Dermis microvascular lymphatic vessel endothelial cell (primary cell): ENCODE data around the gene C2CD5. TPM values are rescaled to one million over a fixed set of nuclear protein-coding genes. Genes with fewer than 3 reads are reported as not detected.
"Not testable (repeated sequence)": the region's sequence is repeated elsewhere in the genome, so short reads cannot be mapped to it uniquely, and the experiment has no call there.

ENCODE experiments used
- DNase-seq, 2 donors: peaks; one replicate each; pipeline versions ENCODE4 v3.0.0 to v3.0.0-alpha.2; 2010; ENCODE audit warnings: low read depth in 2 of 2
- total RNA-seq: library from RNA; depleted of rRNA; stranded (reverse); fragments of >200 nt; gene quantifications from 2 replicates; pipeline ENCODE4 v1.2.1, GENCODE V29; 2014

C2CD5 gene
- total RNA-seq, 1 donor from 2014 or later, result 11.7 TPM

DNA sequence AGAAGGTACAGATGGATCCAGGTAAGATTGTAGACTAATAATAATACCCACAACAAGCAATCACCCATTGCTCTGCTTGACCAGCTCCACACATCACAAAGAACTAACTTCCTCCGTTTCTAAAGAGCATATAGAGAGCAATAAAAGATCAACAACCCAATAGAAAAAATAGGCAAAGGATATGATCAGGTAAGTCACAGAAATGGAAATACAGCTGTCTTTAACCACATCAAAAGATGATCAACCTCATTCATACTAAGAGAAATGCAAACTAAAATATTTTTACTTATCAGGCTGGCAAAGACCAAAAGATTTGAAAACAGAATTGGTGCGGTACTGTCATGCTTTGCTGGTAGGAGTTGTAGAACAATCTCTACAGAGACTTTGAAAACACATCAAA lies 8.9 kb downstream of the C2CD5 start:
- no peak for DNase-seq

DNA sequence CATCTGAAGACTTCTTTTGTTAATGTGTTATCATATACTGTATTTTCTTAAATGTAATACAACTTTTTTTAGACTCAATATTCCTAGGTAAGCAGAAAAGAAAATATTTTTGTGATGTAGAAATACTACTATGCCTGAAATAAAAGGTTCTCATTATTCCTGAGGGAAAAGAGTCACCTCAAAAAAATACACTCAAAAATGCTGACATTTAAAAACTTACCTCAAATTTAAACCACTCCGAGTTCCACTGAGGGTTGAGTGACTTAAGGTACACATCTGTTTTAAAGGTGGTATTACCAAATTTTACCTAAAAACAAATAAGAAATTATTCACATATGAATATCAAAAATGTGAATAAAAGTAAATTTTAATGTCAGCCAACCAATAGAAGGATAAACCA lies 9.3 kb downstream of the C2CD5 start:
- no peak for DNase-seq

DNA sequence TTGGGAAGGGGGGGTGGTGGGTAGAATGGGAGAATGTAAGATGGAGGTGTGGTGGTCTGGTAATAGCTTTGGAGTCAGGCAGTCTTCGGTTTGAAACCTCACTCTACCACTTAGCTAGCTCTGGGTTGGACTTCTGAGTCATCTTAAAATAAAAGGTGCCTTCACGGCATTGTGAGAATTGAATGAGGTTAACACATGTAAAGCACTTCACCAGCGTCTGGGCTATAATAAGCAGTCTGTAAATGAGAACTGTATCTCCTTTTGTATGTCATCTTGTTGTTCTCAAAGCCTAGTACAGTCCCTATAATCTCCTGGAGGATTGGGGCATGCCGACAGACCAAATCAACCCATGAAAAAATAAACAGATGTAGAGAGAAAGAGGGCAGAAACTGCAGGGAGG lies 11.2 kb downstream of the C2CD5 start:
- DNase-seq, result no peak

DNA sequence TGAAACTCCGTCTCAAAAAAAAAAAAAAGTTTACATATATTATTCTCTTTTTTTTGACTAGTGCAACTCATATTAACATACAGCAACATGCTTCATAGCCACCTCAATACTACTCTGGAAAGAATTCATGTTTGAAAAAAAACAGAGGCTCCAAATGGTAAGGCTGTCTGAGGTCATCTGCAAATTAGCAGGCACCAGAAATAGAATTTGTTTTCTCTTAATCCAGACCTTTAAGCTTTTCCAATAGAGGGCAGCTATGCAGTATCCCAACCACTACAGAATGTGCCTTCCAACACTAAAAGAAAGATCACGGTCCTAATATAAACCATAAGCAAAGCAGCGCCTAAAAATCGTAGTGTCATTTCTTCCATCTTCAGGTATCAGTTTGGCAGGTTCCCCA lies 12.0 kb downstream of the C2CD5 start:
- DNase-seq, result no peak

DNA sequence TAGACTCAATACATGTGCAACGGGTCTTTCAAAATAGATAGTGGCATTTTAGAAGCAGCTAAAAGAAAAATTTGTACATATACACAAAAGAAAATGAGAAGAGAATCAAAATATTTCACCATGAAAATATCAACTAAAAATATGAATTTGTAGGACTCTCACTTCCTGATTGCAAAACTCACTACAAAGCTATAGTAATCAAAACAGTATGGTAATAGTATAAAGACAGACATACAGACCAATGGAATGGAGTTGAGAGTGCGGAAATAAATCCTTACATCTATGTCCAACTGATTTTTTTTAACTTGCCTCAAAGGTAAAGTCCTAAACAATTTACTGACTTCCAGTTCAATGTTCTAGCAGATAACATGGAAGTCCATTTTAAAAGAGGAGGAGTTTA lies 13.1 kb downstream of the C2CD5 start:
- no peak for DNase-seq

DNA sequence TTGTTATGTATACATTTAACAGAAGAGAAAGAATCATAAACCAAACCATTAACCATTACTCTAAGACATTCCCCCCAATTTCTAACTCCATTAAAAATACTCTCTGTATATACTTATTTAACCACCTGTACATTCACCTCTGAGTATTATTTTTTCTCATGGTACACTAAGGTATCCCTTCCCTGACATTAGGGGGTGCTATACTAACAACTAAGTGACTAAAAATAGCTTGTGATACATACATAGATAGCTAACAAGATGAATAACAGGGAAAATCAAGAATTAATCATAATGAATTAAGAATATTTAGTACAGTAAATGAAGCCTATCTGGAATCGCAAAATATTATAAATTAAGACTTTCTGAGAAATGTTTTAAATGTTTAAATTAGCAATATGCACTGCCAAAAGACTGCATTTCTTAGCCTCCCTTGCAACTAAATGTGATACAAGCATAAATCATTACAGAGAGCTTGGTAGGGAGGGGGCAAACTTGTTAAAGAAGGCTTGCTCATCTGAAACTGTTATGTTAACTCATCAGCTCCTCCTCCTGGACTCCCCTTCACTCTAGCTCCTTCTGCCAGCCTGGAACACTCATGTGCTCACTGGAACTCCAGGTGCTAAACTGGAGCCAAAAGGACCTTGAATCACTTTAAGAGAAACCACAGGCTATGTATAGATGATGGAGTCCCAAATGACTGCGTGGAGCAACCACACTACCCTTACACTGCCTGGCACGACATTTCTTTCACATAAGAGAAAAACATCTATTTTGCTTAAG lies 14.9 kb downstream of the C2CD5 start:
- DNase-seq, result peak in 1 of 2 donors; percentile 46

DNA sequence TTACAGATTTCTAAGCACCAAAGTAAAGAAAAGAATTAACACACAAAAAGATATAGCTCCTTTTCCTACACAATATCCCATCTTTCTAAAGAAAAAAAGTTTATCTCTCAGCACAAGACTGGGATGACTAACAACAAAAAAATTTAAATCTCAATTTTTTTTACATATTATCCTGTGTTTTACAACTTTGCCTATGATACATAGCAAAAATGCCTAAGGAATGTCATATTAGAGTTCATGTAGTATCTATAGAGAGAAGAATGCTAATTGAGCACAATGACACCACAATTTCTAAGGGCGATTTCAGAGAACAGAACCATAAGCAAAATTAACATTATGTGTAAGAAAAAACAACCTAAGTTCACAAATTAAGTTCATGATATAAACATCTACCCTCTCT lies 16.3 kb downstream of the C2CD5 start:
- DNase-seq, result peak in 1 of 2 donors; percentile 45

DNA sequence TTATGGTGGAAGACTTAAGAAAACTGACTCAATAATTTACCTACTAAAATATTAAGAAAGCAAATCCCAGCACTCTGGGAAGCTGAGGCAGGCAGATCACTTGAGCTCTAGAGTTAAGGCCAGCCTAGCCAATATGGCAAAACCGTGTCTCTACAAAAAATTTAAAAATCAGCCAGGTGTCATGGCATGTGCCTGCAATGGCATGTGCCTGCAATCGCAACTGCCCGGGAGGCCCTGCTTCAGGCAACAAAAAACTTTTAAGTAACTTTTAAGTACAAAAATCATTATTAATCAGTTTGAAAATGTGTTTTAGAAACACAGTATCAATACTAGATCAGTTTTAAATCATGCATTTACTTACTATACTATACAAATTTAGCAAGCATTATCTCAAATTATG lies 17.5 kb downstream of the C2CD5 start:
- DNase-seq, result no peak

DNA sequence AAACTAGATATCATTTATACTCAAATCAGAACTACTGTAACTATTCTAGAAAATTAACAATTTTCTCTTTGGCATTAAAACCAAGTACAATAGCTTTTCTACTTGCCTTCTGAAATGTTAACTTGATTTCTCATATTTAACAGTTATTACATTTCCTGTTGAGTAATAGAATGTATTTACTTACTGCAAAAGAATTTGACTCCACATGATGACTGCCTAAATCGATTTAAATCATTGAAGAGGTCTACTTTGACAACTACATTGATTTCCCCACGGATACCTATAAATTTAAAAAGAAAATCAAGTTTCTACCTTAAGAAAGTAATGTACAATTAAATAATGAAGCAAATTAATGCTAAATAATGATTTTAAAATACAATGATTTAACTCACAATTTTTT lies 18.9 kb downstream of the C2CD5 start:
- peak in 1 of 2 donors; percentile 30 for DNase-seq

DNA sequence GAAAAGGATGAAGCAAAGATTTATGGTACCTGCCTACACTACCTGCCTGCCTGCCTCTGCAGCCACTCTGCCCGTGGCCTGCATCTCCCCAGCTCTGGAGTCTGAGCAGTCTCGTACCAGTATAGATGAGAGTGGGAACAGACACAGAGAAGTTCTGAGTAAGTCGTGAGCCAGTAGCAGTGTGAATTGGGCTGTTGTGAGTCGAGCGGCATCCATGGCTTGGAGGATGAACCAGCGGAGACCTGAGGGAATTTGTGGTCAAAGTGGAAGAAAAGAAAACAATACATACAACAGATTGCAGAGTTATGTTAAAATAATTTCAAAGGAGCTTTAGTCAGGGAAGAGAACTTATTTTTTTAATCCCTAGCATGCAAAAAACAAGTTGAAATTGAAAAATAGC lies 25.3 kb downstream of the C2CD5 start:
- no peak for DNase-seq

DNA sequence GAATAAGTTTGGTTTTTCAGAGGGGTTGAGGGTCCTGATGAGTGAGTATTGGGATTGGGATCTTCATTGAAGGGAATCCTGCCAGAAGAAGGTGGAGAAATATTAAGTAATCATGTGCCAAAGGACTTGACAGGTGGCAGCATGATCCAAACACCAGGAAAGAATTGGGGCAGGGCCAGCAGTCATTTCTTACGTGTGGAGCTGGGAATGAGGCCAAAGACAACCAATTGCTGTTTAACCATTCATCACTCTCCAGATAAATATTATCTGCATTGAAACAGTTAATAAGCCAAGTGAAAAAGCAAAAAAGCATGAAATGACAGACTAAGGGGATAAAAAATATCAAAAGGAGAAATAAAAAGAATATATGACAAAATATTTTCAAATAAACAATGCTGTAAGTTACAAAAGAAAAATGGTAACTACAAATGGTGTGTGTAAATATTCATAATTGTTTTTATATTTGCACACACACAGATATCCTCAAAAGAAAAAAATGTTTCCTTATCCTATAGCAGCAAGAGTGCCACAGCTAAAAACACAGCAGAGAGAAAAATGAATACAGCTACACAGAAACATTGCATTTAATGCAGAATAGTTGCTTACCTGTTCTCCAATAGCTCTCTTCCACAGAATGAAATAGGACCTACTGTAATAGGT lies 26.2 kb downstream of the C2CD5 start:
- peak; percentile 26 to 78 for DNase-seq

DNA sequence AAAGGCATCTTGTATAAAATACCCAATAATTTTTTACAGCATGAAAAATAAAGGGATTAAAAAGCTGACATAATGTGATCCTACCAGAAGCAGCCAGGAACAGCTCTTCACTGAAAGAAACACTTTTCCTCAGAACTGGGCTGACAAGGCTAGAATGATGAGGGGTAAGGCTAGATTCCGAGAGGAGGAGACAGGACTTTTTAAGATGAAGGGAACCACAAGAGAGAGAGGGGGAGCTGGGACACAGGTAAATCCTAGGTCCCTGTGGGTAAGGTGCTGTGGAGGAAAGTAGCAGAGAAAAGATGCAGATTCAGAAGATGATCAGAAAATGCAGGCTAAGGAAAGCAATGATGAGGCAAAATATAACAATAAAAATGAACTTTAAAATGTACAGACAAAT lies 29.5 kb downstream of the C2CD5 start:
- no peak for DNase-seq

DNA sequence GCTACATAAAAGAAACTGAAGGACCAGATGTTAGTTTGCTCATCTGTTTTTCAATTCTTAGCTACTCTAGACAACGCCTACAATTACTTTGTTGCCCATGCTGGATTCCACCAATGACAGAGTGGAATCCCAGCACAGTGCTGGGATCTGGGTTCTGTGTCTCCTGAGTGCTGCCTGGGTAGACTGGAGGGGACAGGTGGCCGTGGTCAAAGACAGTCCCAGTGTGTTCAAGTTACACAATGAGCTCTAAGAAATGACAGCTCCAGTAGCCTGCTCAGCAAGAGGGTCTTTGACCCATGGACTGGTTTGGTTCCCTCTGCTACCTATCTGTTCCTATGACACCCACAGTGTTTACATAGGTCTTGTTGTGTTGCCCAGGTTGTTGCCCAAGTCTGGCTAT lies 38.5 kb downstream of the C2CD5 start:
- DNase-seq, result no peak

DNA sequence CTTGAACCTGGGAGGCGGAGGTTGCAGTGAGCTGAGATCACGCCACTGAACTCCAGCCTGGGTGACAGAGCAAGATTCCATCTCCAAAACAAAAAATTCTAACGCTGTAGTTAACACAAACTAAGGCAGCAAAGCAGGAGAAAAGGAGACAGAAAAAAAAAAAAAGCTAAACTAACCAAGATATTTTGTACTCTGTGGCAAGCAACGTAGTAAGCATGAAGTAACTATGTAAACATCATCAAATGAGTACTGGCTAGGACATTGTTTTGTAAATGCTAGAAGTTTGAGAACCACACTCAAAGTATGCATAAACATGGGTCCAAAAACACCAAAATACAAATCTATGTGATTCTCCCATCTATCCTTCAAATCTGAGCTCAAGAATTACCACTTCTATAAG lies 44.2 kb downstream of the C2CD5 start:
- DNase-seq, result no peak

DNA sequence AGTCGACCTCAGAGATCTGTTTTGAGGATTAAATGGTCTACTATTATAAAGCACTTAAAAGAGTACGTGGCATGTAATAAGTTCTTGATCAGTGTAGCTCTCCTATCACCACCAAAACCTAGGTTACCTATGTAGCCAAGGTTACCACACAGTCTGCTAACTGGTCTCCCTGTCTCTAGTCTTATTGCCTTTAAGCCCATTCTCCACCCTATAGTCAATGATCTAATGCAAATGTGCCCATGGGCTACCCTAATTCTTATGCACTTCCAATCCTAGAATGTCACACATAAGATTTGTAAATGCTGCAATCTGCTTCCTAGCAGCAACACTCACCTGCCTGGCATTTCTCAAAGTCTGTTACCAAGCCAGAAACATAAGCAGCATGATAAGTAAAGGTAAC lies 44.9 kb downstream of the C2CD5 start:
- DNase-seq, result no peak

DNA sequence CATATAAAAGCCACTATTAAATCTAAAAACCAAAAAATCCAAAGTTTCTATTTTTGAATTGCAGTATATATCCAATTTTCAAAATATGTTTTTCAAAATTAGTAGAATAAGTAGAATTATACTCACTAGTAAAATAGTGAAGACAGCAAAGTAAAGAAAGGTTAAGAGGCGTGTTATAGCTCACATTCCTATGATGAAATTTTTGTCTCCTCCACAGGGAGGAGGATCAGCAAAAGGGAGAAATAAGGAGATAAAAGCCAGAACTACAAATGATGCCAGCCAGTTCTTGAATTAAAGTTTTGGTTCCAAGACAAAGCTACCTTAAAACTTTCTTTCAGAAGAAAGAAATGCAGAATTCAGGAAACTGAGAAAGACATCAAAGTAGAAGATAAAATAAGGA lies 50.0 kb downstream of the C2CD5 start:
- no peak for DNase-seq

DNA sequence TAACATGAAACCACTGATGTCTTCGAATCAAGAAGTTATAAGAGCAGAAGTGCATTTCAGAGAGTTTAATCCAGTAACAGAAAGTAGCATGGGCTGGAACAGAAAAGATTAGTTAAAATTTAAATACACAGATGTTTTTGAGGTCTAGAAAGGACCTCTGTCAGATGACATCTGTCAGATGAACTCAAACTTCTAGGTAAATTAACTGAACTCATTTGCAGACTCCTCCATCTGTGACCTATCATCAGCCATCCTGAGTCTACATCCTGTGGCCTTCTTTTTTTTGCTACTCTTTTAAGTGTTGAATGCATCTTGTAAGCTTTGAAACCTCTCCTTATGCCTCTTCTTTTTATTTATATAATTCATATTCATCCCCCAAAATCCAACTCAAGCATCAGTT lies 53.3 kb downstream of the C2CD5 start:
- DNase-seq, result no peak

DNA sequence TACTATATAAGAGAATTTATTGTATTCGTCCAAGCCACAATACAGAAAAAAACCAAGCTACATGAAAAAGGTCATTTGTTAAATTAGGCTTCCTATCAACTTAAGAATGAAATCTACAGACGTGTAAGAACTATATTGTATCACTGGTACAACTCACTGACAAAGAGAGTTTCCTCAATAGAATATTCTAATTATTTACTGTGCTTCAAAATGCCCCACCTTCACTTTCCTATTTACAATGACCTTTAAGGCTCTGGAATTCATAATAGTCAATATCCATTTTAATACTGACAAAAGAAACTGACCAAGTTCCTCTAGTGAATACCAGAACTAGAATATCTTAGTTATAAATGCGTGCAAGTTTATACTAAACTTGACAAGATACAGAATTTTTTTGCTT lies 55.9 kb downstream of the C2CD5 start:
- DNase-seq, result no peak

DNA sequence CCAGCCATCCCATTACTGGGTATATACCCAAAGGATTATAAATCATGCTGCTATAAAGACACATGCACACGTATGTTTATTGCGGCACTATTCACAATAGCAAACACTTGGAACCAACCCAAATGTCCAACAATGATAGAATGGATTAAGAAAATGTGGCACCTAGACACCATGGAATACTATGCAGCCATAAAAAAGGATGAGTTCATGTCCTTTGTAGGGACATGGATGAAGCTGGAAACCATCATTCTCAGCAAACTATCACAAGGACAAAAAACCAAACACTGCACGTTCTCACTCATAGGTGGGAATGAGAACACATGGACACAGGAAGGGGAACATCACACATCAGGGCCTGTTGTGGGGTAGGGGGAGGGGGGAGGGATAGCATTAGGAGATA lies 56.7 kb downstream of the C2CD5 start:
- not testable (repeated sequence) for DNase-seq

DNA sequence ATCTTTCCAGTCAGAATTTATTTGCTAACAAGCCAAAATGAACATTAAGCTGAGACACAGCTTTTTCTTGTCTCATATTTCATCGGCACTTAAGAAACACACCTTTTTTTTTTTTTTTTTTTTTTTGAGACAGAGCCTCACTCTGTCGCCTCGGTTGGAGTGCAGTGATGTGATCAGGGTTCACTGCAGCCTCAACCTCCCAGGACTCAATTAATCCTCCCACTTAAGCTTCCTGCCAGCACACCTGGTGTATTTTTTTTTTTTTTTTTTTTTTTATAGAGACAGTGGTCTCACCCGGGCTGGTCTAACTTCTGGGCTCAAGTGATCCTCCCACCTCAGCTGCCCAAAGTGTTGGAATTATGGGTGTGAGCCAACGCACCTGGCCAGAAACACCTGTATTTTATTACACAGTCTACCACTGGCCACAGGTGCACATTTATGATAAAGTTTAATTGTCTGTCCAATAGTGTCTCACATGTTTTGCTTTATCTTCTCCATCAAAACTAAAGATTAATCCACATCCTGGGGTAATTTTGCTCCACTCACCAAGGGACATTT lies 62.7 kb downstream of the C2CD5 start:
- no peak for DNase-seq

DNA sequence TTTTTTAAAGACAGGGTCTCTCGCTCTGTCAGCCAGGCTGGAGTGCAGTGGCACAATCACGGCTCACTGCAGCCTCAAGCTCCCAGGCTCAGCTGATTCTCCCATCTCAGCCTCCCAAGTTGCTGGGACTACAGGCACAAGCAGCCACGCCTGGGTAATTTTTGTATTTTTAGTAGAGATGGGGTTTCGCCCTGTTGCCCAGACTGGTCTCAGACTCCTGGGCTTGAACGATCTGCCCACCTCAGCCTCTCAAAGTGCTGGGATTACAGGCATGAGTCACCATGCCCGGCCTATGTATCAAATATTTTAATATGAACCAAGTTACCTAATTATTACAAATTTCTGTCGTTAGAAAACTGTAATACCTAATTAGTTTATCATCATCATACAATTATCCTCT lies 63.5 kb downstream of the C2CD5 start:
- DNase-seq, result not testable (repeated sequence)

DNA sequence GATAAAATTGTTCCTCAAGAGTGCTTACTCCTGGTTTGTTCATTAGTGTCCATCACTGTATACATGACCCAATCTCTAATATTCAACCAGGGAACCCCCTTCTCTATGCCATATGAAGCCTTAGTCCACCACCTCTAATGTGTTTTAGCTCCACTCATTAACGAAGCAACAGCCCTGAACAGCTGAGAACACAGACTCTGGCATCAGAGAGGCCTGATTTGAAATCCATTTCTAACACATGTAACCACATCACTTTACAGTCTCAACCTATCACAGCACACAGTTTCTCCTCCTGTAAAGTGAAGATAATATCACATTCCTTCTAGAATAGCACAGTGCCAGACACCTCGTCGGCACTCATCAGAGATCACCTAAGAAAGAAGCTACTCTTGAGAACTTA lies 64.3 kb downstream of the C2CD5 start:
- DNase-seq, result no peak

DNA sequence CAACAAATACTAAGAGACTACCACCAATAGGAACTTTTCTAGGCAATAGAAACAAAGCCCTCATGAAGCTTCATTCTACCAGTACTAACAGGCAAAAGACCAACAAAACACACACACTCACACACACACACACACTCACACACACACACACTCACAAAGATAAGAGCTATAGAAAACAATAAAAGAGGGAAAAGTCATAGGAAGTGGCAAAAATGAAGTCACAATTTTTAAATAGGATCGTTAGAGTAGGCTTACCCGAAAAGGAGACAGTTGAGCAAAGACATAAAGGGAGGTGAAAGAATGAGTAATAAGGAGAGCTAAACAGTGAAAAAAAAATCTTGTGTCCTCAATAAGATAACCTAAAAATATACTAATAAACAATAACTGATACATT lies 66.5 kb downstream of the C2CD5 start:
- peak in 1 of 2 donors; percentile 14 for DNase-seq
